Neural progenitor cell (in vitro differentiated cells): ENCODE measurements around the gene EPB41L3.
"Not testable (repeated sequence)": the region's sequence is repeated elsewhere in the genome, so short reads cannot be mapped to it uniquely, and the experiment has no call there.

ENCODE experiments used
- CTCF ChIP-seq: fragments of 200-600 bp; sonication (generic); IDR thresholded peaks from 2 replicates; pipeline ENCODE4 v1.5.1; 2017; ENCODE audit warnings: antibody characterized with exemption, mild to moderate bottlenecking
- EZH2 ChIP-seq: fragments of 200-600 bp; sonication (generic); IDR thresholded peaks from 2 replicates; pipeline ENCODE4 v1.6.1; 2017; ENCODE audit warnings: antibody characterized with exemption, mild to moderate bottlenecking, moderate library complexity
- EZH2phosphoT487 ChIP-seq: fragments of 200-600 bp; sonication (generic); IDR thresholded peaks from 2 replicates; pipeline ENCODE4 v1.6.1; 2017; ENCODE audit warnings: antibody characterized with exemption

GRCh38 chr18:5570613-5571012, 26.8 kb upstream of the EPB41L3 start:
- TF ChIP-seq CTCF, EZH2phosphoT487, EZH2: not testable (repeated sequence)
